K562 (cell line): ENCODE data around the gene SIGLEC14. TPM values are rescaled to one million over a fixed set of nuclear protein-coding genes. Genes with fewer than 3 reads are reported as not detected.

ENCODE experiments used
- ATAC-seq: fragments of 200-7000 bp; cut with Tn5 transposase; 3 replicates; pipeline ENCODE4 v1.9.1; 2020; ENCODE audit warnings: moderate library complexity
- BruUV-seq: library from RNA; stranded (reverse); fragments of 400-500 nt; replicated peaks from 2 replicates; lab custom pipeline; 2021; lab: Mats Ljungman, UMichigan
- CTCF ChIA-PET: fragments of 300-600 bp; formaldehyde crosslinking; extraction: SDS; loops from one replicate; lab custom pipeline; 2021; ENCODE audit warnings: low intra/inter-chr PET ratio; lab: Yijun Ruan, JAX
- POLR2A ChIA-PET: fragments of 300-600, 350-650 bp; sonication (Branson Sonifier 250); formaldehyde crosslinking; extraction: SDS; loops from one replicate; lab custom pipeline; 2021; ENCODE audit warnings: antibody characterized with exemption, inconsistent platforms; lab: Yijun Ruan, JAX
- DNase-seq, 4 experiments: peaks; one replicate each; pipeline versions ENCODE4 v3.0.0 to v3.0.0-alpha.2; 2011 to 2018; ENCODE audit warnings: low spot score in 3 of 4, mixed read lengths in 3 of 4; ENCODE audit errors: extremely low read depth in 1 of 4
- FAIRE-seq: peaks from 2 replicates; lab custom pipeline; 2011; peaks lifted over from hg19 to GRCh38; lab: Jason Lieb, UNC
- H2AFZ ChIP-seq: 2 replicates; pipeline ENCODE4 v1.6.0; 2011; ENCODE audit warnings: low read depth, low read length, control low read depth, inconsistent platforms
- H3K27ac ChIP-seq: fragments of 200-600 bp; 3 replicates; pipeline ENCODE4 v1.8.0; 2011; ENCODE audit warnings: low read depth, mild to moderate bottlenecking, control low read depth, inconsistent platforms, low read length, moderate library complexity, mixed read lengths; ENCODE audit errors: extremely low read depth
- H3K27me3 ChIP-seq, 2 experiments: fragments of 300-600 bp in 1 of 2; 2 replicates in 1 of 2; 3 replicates in 1 of 2; pipeline versions ENCODE4 v1.6.0 to v1.8.0; 2011; ENCODE audit warnings: inconsistent platforms in 2 of 2, low read length in 2 of 2, mild to moderate bottlenecking in 1 of 2, mixed read lengths in 1 of 2, moderate library complexity in 1 of 2; ENCODE audit not compliant: control insufficient read depth in 2 of 2, insufficient read depth in 2 of 2
- H3K36me3 ChIP-seq: fragments of 300-600 bp; 3 replicates; pipeline ENCODE4 v1.8.0; 2011; ENCODE audit warnings: mild to moderate bottlenecking, low read length, inconsistent platforms; ENCODE audit not compliant: control insufficient read depth, insufficient read depth
- H3K4me1 ChIP-seq, 2 experiments: fragments of 200-600 bp in 1 of 2; replicated peaks in 1 of 2; 2 replicates in 1 of 2; 3 replicates in 1 of 2; pipeline versions ENCODE4 v1.5.1 to v1.8.0; 2011; ENCODE audit warnings: inconsistent platforms in 2 of 2, low read length in 2 of 2, mild to moderate bottlenecking in 1 of 2, mixed read lengths in 1 of 2, moderate library complexity in 1 of 2; ENCODE audit not compliant: control insufficient read depth in 2 of 2, insufficient read depth in 2 of 2
- H3K4me2 ChIP-seq: 2 replicates; pipeline ENCODE4 v1.6.1; 2011; ENCODE audit warnings: low read length, control low read depth, inconsistent platforms, mixed read lengths; ENCODE audit not compliant: insufficient read depth
- H3K4me3 ChIP-seq: fragments of 200-600 bp; sonication (generic), shearing (Covaris generic); 2 replicates; pipeline ENCODE4 v1.5.1; 2016; ENCODE audit warnings: control low read depth, inconsistent platforms
- H3K79me2 ChIP-seq: fragments of 200-600 bp; 3 replicates; pipeline ENCODE4 v1.8.0; 2011; ENCODE audit warnings: low read length, inconsistent platforms; ENCODE audit not compliant: control insufficient read depth, insufficient read depth
- H3K9ac ChIP-seq, 2 experiments: 2 replicates each; pipeline versions ENCODE4 v1.6.0 to v1.6.1; 2011; ENCODE audit warnings: low read depth in 2 of 2, low read length in 2 of 2, control low read depth in 1 of 2, inconsistent platforms in 1 of 2, mild to moderate bottlenecking in 1 of 2, mixed read lengths in 1 of 2; ENCODE audit not compliant: insufficient read depth in 1 of 2
- H3K9me1 ChIP-seq: one replicate; pipeline ENCODE4 v1.6.0; 2011; ENCODE audit warnings: inconsistent platforms, mild to moderate bottlenecking, low read length, moderate library complexity; ENCODE audit not compliant: control insufficient read depth, insufficient read depth
- H3K9me3 ChIP-seq: replicated peaks from 2 replicates; pipeline ENCODE4 v1.5.1; 2011; ENCODE audit warnings: low read depth, low read length, inconsistent platforms; ENCODE audit not compliant: control insufficient read depth, insufficient read depth
- H4K20me1 ChIP-seq: replicated peaks from 2 replicates; pipeline ENCODE4 v1.6.1; 2011; ENCODE audit warnings: low read length, inconsistent platforms, mixed read lengths; ENCODE audit not compliant: control insufficient read depth, insufficient read depth
- ZBTB2 ChIP-seq: fragments of 450-650 bp; IDR thresholded peaks from 2 replicates; pipeline ENCODE4 v1.6.1; 2016; ENCODE audit warnings: antibody characterized with exemption
- ZBTB7A ChIP-seq: IDR thresholded peaks from 2 replicates; pipeline ENCODE4 v1.6.1; 2011; ENCODE audit warnings: low read depth, mild to moderate bottlenecking, low read length, moderate library complexity, borderline replicate concordance; ENCODE audit not compliant: control insufficient read depth
- WGBS: fragments of 100-300 bp; shearing (Covaris generic); methylation state at CpG from one replicate; pipeline ENCODE4 v1.1.6; 2016; ENCODE audit warnings: low coverage, mixed read lengths; ENCODE audit not compliant: insufficient coverage; ENCODE audit errors: missing lambda C conversion rate; 5-methylcytosine and 5-hydroxymethylcytosine counted together
- in situ Hi-C: fragments of 300-500 bp; cut with MboI; formaldehyde crosslinking; loops from 4 replicates; pipeline ENCODE4 v1.15.0; 2018; ENCODE audit warnings: inconsistent platforms, mixed read lengths
- intact Hi-C: fragments of 100-400 bp; cut with micrococcal nuclease; formaldehyde crosslinking; loops from 2 replicates; pipeline ENCODE4 v1.14.2; 2022
- polyA plus RNA-seq, 8 experiments: library from polyadenylated mRNA; depleted of rRNA in 4 of 8; stranded (reverse) in 5 of 8; unstranded in 3 of 8; fragments of >200 nt; fragmentation: Nextera tagmentation in 2 of 8; fragmentation: Illumina TruSeq in 1 of 8; extraction: Ambion mirVana in 2 of 8; extraction: Trizol in 1 of 8; gene quantifications; 2 replicates each; pipeline versions ENCODE4 v1.2.1 to v1.2.3, GENCODE V29; 2011 to 2014; ENCODE audit warnings: inconsistent platforms in 1 of 8, missing spikeins in 1 of 8
- total RNA-seq, 7 experiments: library from RNA; depleted of rRNA in 6 of 7; stranded (reverse); fragments of >200 nt in 6 of 7; fragmentation: Illumina TruSeq in 2 of 7; extraction: Trizol in 2 of 7; gene quantifications; 2 replicates each; pipeline versions ENCODE4 v1.2.1 to v1.2.3, GENCODE V29; 2011 to 2021; ENCODE audit warnings: low replicate concordance in 1 of 7
- TF ChIP-seq, protein P1 (sequence below): IDR thresholded peaks from 2 replicates; pipeline ENCODE4 v1.6.1; 2016; ENCODE audit warnings: missing genetic modification characterization, missing compliant biosample characterization
- TF ChIP-seq, protein P2 (sequence below): fragments of 450-650 bp; IDR thresholded peaks from 2 replicates; pipeline ENCODE4 v1.7.0; 2016; ENCODE audit warnings: borderline replicate concordance

Gene SIGLEC14
- total and polyA plus RNA-seq, 9 of the 15 experiments (the other 6 are each of a cell fraction or from before 2014, with no cell fraction given): not detected

DNA sequence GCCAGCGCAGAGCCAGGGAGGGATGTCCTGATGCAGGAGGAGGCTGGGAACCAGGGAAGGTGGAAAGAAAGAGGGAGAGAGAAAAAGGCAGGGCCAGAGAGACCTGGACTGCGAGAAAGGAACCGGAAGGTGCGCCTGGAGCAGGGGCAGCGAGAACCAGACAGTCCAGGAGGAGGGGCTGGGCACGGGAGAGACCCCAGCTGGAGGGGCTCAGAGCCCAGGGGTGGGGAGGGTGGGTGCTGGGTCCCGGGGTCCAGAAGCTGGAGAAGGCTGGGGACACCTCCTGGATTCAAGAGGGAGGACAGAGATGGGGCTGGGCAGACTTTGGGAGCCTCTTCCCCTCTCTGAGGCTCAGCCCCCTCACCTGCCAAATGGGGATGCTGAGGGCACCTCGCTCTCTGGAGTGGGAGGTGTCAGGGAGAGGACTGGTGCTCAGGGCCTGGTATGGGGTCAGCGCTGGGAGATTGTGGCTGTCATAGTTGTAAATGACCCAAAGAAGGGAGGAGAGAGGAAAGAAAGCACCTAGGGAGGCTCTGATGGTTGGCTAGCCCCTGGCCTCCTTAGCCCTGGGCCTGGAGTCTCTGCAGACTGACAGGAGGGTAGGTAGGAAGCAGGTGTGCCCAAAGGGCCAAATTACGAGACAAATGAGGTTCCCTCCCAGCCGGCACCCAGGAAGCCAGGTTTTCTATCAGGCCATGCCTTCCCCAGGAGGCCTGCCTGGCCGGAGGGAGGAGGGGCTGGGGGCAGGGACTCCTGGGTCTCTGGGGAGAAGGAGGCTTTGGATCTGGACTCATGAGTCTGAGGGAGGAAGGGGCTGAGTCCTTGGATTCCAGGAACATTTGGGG is 45.2 kb upstream of the SIGLEC14 start:
- H3K27me3 ChIP-seq: no peaks in the 10 kb centered on the region
- peak in 1 of 4 experiments; percentile 35 for DNase-seq
- H3K9me3 ChIP-seq: no peaks in the 10 kb centered on the region
- 19% methylated on average over 5 of the region's 12 CpGs for WGBS
- TF ChIP-seq ZBTB7A (peak; percentile 66; the same call in 1 of the 2 replicates), ZBTB2 (0 out of 2 replicates have a peak, but pooled peaks have one; percentile 45)
- TF ChIP-seq, protein P1, sequence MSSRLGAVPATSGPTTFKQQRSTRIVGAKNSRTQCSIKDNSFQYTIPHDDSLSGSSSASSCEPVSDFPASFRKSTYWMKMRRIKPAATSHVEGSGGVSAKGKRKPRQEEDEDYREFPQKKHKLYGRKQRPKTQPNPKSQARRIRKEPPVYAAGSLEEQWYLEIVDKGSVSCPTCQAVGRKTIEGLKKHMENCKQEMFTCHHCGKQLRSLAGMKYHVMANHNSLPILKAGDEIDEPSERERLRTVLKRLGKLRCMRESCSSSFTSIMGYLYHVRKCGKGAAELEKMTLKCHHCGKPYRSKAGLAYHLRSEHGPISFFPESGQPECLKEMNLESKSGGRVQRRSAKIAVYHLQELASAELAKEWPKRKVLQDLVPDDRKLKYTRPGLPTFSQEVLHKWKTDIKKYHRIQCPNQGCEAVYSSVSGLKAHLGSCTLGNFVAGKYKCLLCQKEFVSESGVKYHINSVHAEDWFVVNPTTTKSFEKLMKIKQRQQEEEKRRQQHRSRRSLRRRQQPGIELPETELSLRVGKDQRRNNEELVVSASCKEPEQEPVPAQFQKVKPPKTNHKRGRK (tag): peak; percentile 79
- TF ChIP-seq, protein P2, sequence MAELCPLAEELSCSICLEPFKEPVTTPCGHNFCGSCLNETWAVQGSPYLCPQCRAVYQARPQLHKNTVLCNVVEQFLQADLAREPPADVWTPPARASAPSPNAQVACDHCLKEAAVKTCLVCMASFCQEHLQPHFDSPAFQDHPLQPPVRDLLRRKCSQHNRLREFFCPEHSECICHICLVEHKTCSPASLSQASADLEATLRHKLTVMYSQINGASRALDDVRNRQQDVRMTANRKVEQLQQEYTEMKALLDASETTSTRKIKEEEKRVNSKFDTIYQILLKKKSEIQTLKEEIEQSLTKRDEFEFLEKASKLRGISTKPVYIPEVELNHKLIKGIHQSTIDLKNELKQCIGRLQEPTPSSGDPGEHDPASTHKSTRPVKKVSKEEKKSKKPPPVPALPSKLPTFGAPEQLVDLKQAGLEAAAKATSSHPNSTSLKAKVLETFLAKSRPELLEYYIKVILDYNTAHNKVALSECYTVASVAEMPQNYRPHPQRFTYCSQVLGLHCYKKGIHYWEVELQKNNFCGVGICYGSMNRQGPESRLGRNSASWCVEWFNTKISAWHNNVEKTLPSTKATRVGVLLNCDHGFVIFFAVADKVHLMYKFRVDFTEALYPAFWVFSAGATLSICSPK: no peak
- ChIA-PET POLR2A (interaction anchor here (0.6 kb wide), 1 partner anchor 301 kb away, joined by 3 read pairs; no protein-coding TSS in a partner anchor), CTCF (no interaction called here)
- H2AFZ ChIP-seq: no peak overlapping the region
- no peak for FAIRE-seq
- peak overlapping the region; percentile 86 for H3K4me2 ChIP-seq
- in situ Hi-C loops: no loop called here
- H3K79me2 ChIP-seq: peaks cover 65% of the 10 kb centered on the region
- peaks cover 36% of the 10 kb centered on the region; the same call in 1 of the 3 replicates for H3K36me3 ChIP-seq
- peak overlapping the region; percentile 59 to 86 for H3K9ac ChIP-seq
- intact Hi-C loops: no loop called here
- H3K9me1 ChIP-seq: no peaks in the 10 kb centered on the region
- no peak for ATAC-seq
- H3K4me1 ChIP-seq: peaks cover 23 to 65% of the 10 kb centered on the region in 2 experiments
- no TSS peak for BruUV-seq
- no peaks in the 10 kb centered on the region for H4K20me1 ChIP-seq
- H3K4me3 ChIP-seq: peak overlapping the region; percentile 52
- H3K27ac ChIP-seq: peak overlapping the region; percentile 69
